PC-9 (cell line): ENCODE measurements around the gene RFTN1. TPM values are rescaled to one million over a fixed set of nuclear protein-coding genes. Genes with fewer than 3 reads are reported as not detected.

Experiments used
- BruUV-seq: library from RNA; stranded (reverse); fragments of 400-500 nt; replicated peaks from 2 replicates; lab custom pipeline; 2021; lab: Mats Ljungman, UMichigan
- CTCF ChIA-PET: fragments of 300-600 bp; sonication (Branson Sonifier 250); formaldehyde crosslinking; loops from one replicate; lab custom pipeline; 2022; ENCODE audit warnings: antibody characterized with exemption; lab: Charles Lee
- POLR2A ChIA-PET: fragments of 300-600 bp; sonication (Branson Sonifier 250); formaldehyde crosslinking; loops from one replicate; lab custom pipeline; 2022; ENCODE audit warnings: antibody characterized with exemption; ENCODE audit not compliant: unreplicated experiment; lab: Charles Lee
- DNase-seq, 2 experiments: peaks; one replicate each; pipeline versions ENCODE4 v3.0.0 to v3.0.0-alpha.2; 2015 to 2022; ENCODE audit warnings: mixed read lengths in 1 of 2
- H2AFZ ChIP-seq: fragments of 200-600 bp; sonication (generic); 2 replicates; pipeline ENCODE4 v1.8.1; 2017; ENCODE audit warnings: antibody characterized with exemption
- H3F3A ChIP-seq: fragments of 200-600 bp; sonication (generic); 2 replicates; pipeline ENCODE4 v1.8.1; 2017; ENCODE audit warnings: antibody characterized with exemption, mild to moderate bottlenecking, low read depth; ENCODE audit not compliant: insufficient read depth
- H3K27ac ChIP-seq: fragments of 200-600 bp; sonication (generic); 2 replicates; pipeline ENCODE4 v1.6.1; 2016; ENCODE audit warnings: mixed run types
- H3K27me3 ChIP-seq: fragments of 200-600 bp; sonication (generic); 2 replicates; pipeline ENCODE4 v1.6.1; 2016; ENCODE audit warnings: low read depth, mixed run types; ENCODE audit not compliant: insufficient read depth
- H3K36me3 ChIP-seq: fragments of 200-600 bp; sonication (generic); 2 replicates; pipeline ENCODE4 v1.6.1; 2016; ENCODE audit warnings: low read depth, mixed run types
- H3K4me1 ChIP-seq: fragments of 200-600 bp; sonication (generic); replicated peaks from 2 replicates; pipeline ENCODE4 v1.6.1; 2016; ENCODE audit warnings: mixed run types; ENCODE audit not compliant: insufficient read depth
- H3K4me2 ChIP-seq: fragments of 200-600 bp; sonication (generic); 2 replicates; pipeline ENCODE4 v1.6.1; 2017; ENCODE audit warnings: mixed run types
- H3K4me3 ChIP-seq: fragments of 200-600 bp; sonication (generic); 2 replicates; pipeline ENCODE4 v1.6.1; 2016; ENCODE audit warnings: mixed run types
- H3K79me2 ChIP-seq: fragments of 200-600 bp; sonication (generic); 2 replicates; pipeline ENCODE4 v1.6.1; 2017; ENCODE audit warnings: low read depth, mixed run types
- H3K9me2 ChIP-seq: fragments of 200-600 bp; sonication (generic); 2 replicates; pipeline ENCODE4 v1.8.1; 2017; ENCODE audit warnings: mild to moderate bottlenecking; ENCODE audit not compliant: insufficient read depth
- H3K9me3 ChIP-seq: fragments of 200-600 bp; sonication (generic); 2 replicates; pipeline ENCODE4 v1.8.1; 2016; ENCODE audit warnings: low read depth; ENCODE audit not compliant: insufficient read depth
- H4K20me1 ChIP-seq: fragments of 200-600 bp; sonication (generic); 2 replicates; pipeline ENCODE4 v1.8.1; 2017; ENCODE audit not compliant: insufficient read depth
- CTCF ChIP-seq: fragments of 200-600 bp; sonication (generic); conservative IDR thresholded peaks from 2 replicates; pipeline ENCODE4 v1.6.1; 2017; ENCODE audit warnings: mixed run types, antibody characterized with exemption, mild to moderate bottlenecking, moderate library complexity
- EZH2 ChIP-seq: fragments of 200-600 bp; sonication (generic); IDR thresholded peaks from 2 replicates; pipeline ENCODE4 v1.8.0; 2017; ENCODE audit warnings: antibody characterized with exemption, low read depth
- intact Hi-C: fragments of 100-400 bp; cut with micrococcal nuclease; formaldehyde crosslinking; loops from one replicate; pipeline ENCODE4 v1.10.0; 2022; ENCODE audit not compliant: unreplicated experiment
- total RNA-seq: library from RNA; stranded (reverse); gene quantifications from 2 replicates; pipeline ENCODE4 v1.2.3, GENCODE V29; 2021

Gene RFTN1
- total RNA-seq, 1 experiment from 2014 or later = 0.41 TPM

- Histone ChIP-seq H3K9me3 (no peaks in the 10 kb centered on the region), H3K27me3 (peaks cover 45% of the 10 kb centered on the region), H3K9me2 (no peaks in the 10 kb centered on the region), H3K36me3 (no peaks in the 10 kb centered on the region), H3K4me2 (no peak overlapping the region), H3K4me1 (no peaks in the 10 kb centered on the region), H3K27ac (no peak overlapping the region), H4K20me1 (no peaks in the 10 kb centered on the region), H3K79me2 (no peaks in the 10 kb centered on the region), H3F3A (no peaks in the 10 kb centered on the region), H3K4me3 (no peak overlapping the region), H2AFZ (no peak overlapping the region)
- no peak for DNase-seq
- TF ChIP-seq CTCF (no peak), EZH2 (no peak)
- ChIA-PET CTCF (no interaction called here), POLR2A (no interaction called here)
- no TSS peak for BruUV-seq
- intact Hi-C loops = no loop called here
Measured at GRCh38 chr3:16528581-16528993, 15.1 kb upstream of the RFTN1 start.

GRCh38 chr3:16528106-16528505, 14.6 kb upstream of the RFTN1 start:
- peaks cover 47% of the 10 kb centered on the region for H3K27me3 ChIP-seq
- H3K79me2 ChIP-seq = no peaks in the 10 kb centered on the region
- POLR2A ChIA-PET = no interaction called here
- no peak overlapping the region for H3K27ac ChIP-seq
- H3K4me1 ChIP-seq = no peaks in the 10 kb centered on the region
- H2AFZ ChIP-seq = no peak overlapping the region
- DNase-seq = no peak
- no TSS peak for BruUV-seq
- no peaks in the 10 kb centered on the region for H3F3A ChIP-seq
- no peak overlapping the region for H3K4me3 ChIP-seq
- no peaks in the 10 kb centered on the region for H3K9me2 ChIP-seq
- no peaks in the 10 kb centered on the region for H4K20me1 ChIP-seq
- CTCF ChIA-PET = interaction anchor here (0.6 kb wide), 1 partner anchor 963 kb away, joined by 9 read pairs; no protein-coding TSS in a partner anchor
- intact Hi-C loops = no loop called here
- H3K36me3 ChIP-seq = no peaks in the 10 kb centered on the region
- no peak for TF ChIP-seq EZH2
- no peaks in the 10 kb centered on the region for H3K9me3 ChIP-seq
- H3K4me2 ChIP-seq = no peak overlapping the region

GRCh38 chr3:16524196-16524595, 10.7 kb upstream of the RFTN1 start:
- H3F3A ChIP-seq = no peaks in the 10 kb centered on the region
- DNase-seq = no peak
- H3K27ac ChIP-seq = no peak overlapping the region
- TF ChIP-seq CTCF (no peak), EZH2 (no peak)
- peaks cover 56% of the 10 kb centered on the region for H3K27me3 ChIP-seq
- no peaks in the 10 kb centered on the region for H3K9me2 ChIP-seq
- H3K4me2 ChIP-seq = no peak overlapping the region
- no peaks in the 10 kb centered on the region for H3K4me1 ChIP-seq
- BruUV-seq = no TSS peak
- H3K36me3 ChIP-seq = no peaks in the 10 kb centered on the region
- H3K9me3 ChIP-seq = no peaks in the 10 kb centered on the region
- no peaks in the 10 kb centered on the region for H3K79me2 ChIP-seq
- ChIA-PET CTCF (no interaction called here), POLR2A (no interaction called here)
- H2AFZ ChIP-seq = no peak overlapping the region
- H3K4me3 ChIP-seq = no peak overlapping the region
- no peaks in the 10 kb centered on the region for H4K20me1 ChIP-seq
- intact Hi-C loops = no loop called here

- Histone ChIP-seq H3F3A (no peaks in the 10 kb centered on the region), H4K20me1 (no peaks in the 10 kb centered on the region), H3K4me2 (no peak overlapping the region), H3K27me3 (peaks cover 60% of the 10 kb centered on the region), H3K4me1 (no peaks in the 10 kb centered on the region), H3K9me3 (no peaks in the 10 kb centered on the region), H3K79me2 (no peaks in the 10 kb centered on the region), H3K36me3 (no peaks in the 10 kb centered on the region), H3K4me3 (no peak overlapping the region), H3K27ac (no peak overlapping the region), H3K9me2 (no peaks in the 10 kb centered on the region), H2AFZ (no peak overlapping the region)
- no peak for TF ChIP-seq CTCF
- no TSS peak for BruUV-seq
- ChIA-PET POLR2A (no interaction called here), CTCF (no interaction called here)
- no peak for DNase-seq
- intact Hi-C loops = no loop called here
Measured at GRCh38 chr3:16523778-16524177, 10.3 kb upstream of the RFTN1 start.
